Smooth muscle cell of the brain vasculature (primary cell): ENCODE measurements around the gene TAAR2.
"Not testable (repeated sequence)": the region's sequence is repeated elsewhere in the genome, so short reads cannot be mapped to it uniquely, and the experiment has no call there.

Experiments
- DNase-seq: peaks from one replicate; pipeline ENCODE4 v3.0.0-alpha.2; 2012; ENCODE audit warnings: low read depth, low spot score

The TAAR2 gene

GRCh38 chr6:132624175-132624574, at the start of gene TAAR2:
TSS of gene TAAR2 (minus strand) at chr6:132624275. CDS start at chr6:132624275, 0 bp downstream.
- no peak for DNase-seq

- DNase-seq = no peak
Measured at GRCh38 chr6:132673376-132674094, 49.5 kb upstream of the TAAR2 start.

- no peak for DNase-seq
Measured at GRCh38 chr6:132671295-132671694, 47.2 kb upstream of the TAAR2 start.

GRCh38 chr6:132669690-132670291, 45.7 kb upstream of the TAAR2 start:
- DNase-seq = no peak

- DNase-seq = no peak
Measured at GRCh38 chr6:132666118-132666517, 42.0 kb upstream of the TAAR2 start.

GRCh38 chr6:132664309-132665034, 40.4 kb upstream of the TAAR2 start:
- DNase-seq = no peak

GRCh38 chr6:132663661-132664060, 39.6 kb upstream of the TAAR2 start:
- DNase-seq = no peak

GRCh38 chr6:132661906-132662305, 37.8 kb upstream of the TAAR2 start:
- no peak for DNase-seq

- no peak for DNase-seq
Measured at GRCh38 chr6:132659082-132659481, 35.0 kb upstream of the TAAR2 start, which contains the start of gene TAAR1. TSS of gene TAAR1 (minus strand) at chr6:132659182. CDS start at chr6:132646003, 13,179 bp downstream.

- no peak for DNase-seq
Measured at GRCh38 chr6:132651062-132651461, 27.0 kb upstream of the TAAR2 start.

- no peak for DNase-seq
Measured at GRCh38 chr6:132650429-132650828, 26.4 kb upstream of the TAAR2 start.

GRCh38 chr6:132648828-132649227, 24.8 kb upstream of the TAAR2 start:
- DNase-seq = no peak

GRCh38 chr6:132648356-132648755, 24.3 kb upstream of the TAAR2 start:
- no peak for DNase-seq

- DNase-seq = no peak
Measured at GRCh38 chr6:132643547-132643946, 19.5 kb upstream of the TAAR2 start.

GRCh38 chr6:132637135-132637534, 13.1 kb upstream of the TAAR2 start:
- DNase-seq = not testable (repeated sequence)

GRCh38 chr6:132635906-132636305, 11.8 kb upstream of the TAAR2 start:
- DNase-seq = not testable (repeated sequence)

- not testable (repeated sequence) for DNase-seq
Measured at GRCh38 chr6:132635288-132635687, 11.2 kb upstream of the TAAR2 start.

GRCh38 chr6:132634796-132635195, 10.7 kb upstream of the TAAR2 start:
- no peak for DNase-seq

GRCh38 chr6:132633362-132633761, 9.3 kb upstream of the TAAR2 start:
- no peak for DNase-seq

GRCh38 chr6:132623106-132623845, 799 bp downstream of the TAAR2 start:
- no peak for DNase-seq

- no peak for DNase-seq
Measured at GRCh38 chr6:132616677-132617076, 7.4 kb downstream of the TAAR2 start.

- DNase-seq = no peak
Measured at GRCh38 chr6:132614554-132614953, 9.5 kb downstream of the TAAR2 start.
